GM21619 (cell line): Measurements from ENCODE around the gene COL20A1.

Experiments
- ATAC-seq: cut with Tn5 transposase; IDR thresholded peaks from one replicate; pipeline ENCODE4 v1.9.1; 2021; ENCODE audit not compliant: unreplicated experiment

Gene COL20A1

DNA sequence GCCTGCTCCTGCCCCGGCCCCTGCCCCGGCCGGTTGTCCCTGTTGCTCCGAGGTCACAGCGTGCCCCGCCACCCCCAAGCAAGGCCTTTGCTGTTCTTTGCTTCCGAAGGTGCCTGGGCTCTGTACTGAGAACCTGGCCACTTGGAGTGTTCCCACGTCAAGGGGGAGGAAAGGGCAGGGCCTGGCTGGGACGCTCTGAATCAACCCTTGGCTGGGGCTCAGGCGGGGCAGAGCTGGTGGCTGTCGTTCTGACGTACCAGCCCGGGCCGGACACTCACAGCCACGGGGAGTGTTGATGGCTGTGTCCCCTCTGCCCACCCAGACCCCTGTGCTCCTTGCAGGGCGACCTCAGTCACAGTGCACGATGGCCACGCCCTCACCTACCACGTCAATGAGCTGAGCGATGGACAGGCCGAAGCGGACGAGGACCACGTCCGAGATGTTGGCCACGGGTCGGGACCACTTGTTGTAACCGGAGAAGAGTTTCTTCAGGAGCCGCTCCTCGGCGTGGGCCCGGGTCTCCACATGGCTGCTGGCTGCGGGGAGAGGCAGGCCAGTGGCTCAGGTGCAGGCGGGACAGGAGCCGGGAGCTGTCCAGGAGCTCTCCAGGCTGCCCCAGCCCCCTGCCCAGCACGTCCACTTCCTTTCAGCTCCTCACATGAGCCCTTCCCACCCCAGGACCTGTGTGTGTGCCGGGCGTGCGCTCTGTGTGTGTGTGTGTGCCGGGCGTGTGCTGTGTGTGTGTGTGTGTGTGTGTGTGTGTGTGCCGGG, 66.4 kb downstream of the COL20A1 start:
- no peak for ATAC-seq

DNA sequence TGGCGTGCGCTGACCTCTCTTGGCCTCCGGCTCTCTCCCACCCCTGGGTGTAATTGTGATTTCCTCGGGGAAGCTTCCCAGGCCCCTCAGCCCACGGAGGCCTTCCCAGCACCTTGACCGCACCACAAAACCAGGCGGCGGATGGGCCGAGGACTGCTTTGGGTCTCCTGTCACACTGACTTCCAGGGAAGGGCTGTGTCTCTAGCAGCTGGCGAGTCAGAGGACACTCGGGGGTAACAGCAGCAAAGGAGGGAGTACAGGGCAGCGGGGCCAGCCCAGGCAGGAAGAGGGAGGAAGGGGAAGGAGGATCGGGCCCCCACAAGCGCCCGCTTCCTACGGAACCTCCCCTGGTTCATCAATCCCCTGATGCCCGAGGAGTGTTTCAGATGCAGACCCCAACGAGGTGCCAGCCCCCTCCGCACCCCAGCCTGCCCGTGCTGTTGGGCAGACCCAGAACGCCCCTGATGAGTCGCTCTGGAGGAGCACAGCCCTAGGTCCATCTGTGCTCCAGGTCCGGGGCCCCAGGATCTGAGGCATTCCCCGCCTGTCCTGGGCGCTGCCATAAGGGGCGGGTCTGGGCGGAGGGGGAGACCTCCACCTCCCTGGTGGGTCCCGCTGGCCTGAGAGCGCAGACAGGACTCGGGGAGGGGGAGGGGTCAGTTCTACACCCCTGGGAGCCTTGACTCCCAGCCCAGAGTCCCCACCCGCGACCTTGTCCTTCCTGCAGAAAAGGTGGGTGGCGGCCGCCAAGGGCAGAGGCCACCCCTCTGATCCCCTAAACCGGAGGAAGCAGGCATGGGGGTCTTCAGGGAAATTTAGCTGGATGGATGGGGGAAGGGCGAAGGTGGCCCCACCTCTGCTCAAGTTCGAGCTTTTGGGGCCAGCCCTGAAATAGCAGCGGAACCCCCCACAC, 67.2 kb downstream of the COL20A1 start:
- no peak for ATAC-seq

- no peak for ATAC-seq
Measured at GRCh38 chr20:63360850-63361518, 68.0 kb downstream of the COL20A1 start, which contains the start of gene CHRNA4. Gene CHRNA4, minus strand, starts transcription at chr20:63361349. Its CDS starts 184 bp downstream, at chr20:63361165.

GRCh38 chr20:63361519-63362435, 68.8 kb downstream of the COL20A1 start:
- ATAC-seq, result no peak

- ATAC-seq, result no peak
Measured at GRCh38 chr20:63362436-63363009, 69.5 kb downstream of the COL20A1 start.

DNA sequence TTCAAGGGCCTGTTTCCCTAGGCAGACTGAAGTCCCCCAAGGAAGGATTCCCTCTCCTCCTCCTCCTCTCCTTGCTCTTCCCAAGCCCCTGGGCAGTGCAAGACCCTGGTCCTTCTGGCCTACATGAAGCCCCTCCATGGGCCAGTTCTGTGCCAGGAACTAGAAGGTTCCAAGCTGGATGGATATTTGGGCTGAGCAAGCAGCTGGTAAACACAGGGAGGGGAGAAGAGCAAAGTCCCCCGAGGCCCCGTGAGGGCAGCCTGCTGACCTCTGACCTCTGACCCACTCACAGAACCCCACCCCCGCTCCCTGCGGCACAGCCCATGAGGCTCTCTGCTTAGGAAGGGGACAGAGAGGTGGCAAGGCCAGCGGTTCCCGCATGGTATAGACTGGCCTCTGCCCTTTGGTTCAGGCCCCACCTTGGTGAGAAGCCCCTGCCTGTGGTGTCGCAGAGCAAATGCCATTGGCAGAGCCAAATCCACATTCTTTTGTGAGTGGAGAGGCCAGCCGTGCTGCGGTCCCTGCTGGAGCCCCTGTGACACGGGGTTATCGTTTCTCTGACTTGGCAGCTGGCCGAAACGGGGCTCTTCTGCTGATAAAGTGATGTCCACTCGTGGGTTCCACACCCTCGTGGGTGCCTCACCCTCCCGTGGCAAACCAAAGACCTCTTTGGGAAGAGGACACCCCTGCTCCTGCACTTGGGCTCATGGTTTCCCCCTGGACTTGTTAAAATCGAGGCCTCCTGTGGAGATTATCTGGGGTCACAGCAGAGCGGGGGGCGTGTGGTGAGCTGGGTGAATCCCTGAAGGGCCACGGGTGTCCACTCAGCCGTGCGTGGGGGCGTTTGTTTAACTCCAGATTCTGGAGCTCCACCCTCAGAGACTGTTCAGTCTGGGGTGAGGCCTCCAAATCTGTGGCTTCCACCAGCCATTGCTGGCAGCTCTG, 70.3 kb downstream of the COL20A1 start:
- ATAC-seq, result no peak

DNA sequence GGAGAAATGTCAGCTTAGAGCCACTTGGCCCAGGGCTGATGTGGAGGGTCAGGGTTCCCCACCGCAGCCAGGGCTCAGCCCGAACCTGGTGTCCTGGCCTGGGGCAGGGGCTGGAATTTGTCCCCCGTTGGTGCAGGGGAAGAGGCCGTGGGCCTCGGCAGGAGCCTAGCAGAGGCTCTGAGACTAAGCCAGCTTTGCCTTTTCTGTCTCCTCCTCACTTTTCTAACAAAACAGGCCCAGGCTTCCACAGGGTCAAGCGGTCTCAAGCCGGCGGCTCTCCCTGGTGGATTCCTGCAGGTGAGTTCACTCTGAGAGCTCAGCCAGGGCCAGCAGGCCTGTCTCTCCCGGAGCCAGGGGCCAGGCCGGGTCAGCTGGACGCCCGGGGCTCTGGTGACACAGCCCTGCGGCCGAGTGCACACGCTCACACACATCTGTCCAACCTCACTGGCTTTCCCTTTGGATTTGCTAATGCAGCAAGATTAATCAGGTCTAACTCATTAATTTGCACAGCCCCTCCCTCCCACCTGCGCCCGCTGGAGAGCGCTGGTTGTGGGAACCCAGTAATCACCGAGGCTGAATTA, 71.1 kb downstream of the COL20A1 start:
- no peak for ATAC-seq

DNA sequence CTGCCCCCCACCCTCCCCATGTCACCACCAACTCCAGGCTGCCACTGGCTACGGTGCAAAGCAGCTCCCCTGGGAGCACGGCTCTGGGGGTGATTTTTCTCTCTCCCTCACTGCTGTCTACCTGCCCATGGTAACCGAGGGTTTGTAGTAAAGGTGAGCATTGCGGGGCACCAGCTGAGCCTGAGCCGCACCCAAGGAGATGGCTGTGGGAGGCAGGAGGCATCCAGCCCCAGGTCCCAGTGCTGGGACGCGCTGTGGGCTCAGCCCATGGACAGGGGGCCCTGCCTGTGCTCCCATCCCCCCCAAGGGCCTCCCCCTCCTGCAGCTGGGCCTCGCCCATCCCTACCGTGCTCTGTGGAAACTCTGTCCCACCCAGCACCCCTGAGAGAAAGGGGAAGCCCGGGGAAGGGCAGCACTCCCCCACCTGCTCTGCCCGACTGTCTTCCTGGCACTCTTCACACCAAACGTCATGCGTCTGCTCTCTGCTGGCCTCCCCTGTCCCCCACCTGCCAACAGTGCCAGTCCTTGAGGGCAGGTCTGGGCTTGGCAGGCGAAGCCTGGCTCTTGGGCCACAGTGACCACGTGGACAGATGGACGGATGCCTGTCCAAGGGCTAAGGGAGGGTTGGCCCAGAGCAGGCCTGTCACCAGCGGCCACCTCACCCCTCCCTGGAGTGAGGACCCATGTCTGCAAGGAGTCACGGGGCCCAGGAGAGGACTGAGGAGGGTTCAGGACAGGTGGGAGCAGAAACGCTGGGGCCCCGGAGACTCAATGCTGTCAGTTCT, 72.0 kb downstream of the COL20A1 start:
- no peak for ATAC-seq

- no peak for ATAC-seq
Measured at GRCh38 chr20:63365601-63366389, 72.8 kb downstream of the COL20A1 start.

- ATAC-seq, result no peak
Measured at GRCh38 chr20:63366390-63367365, 73.7 kb downstream of the COL20A1 start.

- ATAC-seq, result no peak
Measured at GRCh38 chr20:63367446-63368055, 74.6 kb downstream of the COL20A1 start.

- ATAC-seq, result no peak
Measured at GRCh38 chr20:63368151-63368550, 75.2 kb downstream of the COL20A1 start.

- ATAC-seq, result no peak
Measured at GRCh38 chr20:63369024-63369530, 76.1 kb downstream of the COL20A1 start.

GRCh38 chr20:63369724-63370617, 77.0 kb downstream of the COL20A1 start:
- no peak for ATAC-seq
